Measurements from ENCODE around the gene RNF207.

- TF ChIP-seq CTCF (conservative IDR thresholded peaks at IDR 0.05; ENCODE audit: low read length) (no peak), EZH2phosphoT487 (IDR thresholded peaks at IDR 0.05; ENCODE audit: borderline replicate concordance) (no peak)
These were observed 40.4 kb upstream of the RNF207 start for GRCh38 chr1:6165441-6165985.

All from Loucy (cell line).